Measurements from ENCODE around the gene SLC37A3. TPM values are rescaled to one million over a fixed set of nuclear protein-coding genes. Genes with fewer than 3 reads are reported as not detected.
A peak's percentile ranks its signal among the peaks of the same experiment; 100 is the strongest.
"Not testable (repeated sequence)": the region's sequence is repeated elsewhere in the genome, so short reads cannot be mapped to it uniquely, and the experiment has no call there.

Gene SLC37A3
- total RNA-seq, 1 donor from 2014 or later, result 73.7 TPM

DNA sequence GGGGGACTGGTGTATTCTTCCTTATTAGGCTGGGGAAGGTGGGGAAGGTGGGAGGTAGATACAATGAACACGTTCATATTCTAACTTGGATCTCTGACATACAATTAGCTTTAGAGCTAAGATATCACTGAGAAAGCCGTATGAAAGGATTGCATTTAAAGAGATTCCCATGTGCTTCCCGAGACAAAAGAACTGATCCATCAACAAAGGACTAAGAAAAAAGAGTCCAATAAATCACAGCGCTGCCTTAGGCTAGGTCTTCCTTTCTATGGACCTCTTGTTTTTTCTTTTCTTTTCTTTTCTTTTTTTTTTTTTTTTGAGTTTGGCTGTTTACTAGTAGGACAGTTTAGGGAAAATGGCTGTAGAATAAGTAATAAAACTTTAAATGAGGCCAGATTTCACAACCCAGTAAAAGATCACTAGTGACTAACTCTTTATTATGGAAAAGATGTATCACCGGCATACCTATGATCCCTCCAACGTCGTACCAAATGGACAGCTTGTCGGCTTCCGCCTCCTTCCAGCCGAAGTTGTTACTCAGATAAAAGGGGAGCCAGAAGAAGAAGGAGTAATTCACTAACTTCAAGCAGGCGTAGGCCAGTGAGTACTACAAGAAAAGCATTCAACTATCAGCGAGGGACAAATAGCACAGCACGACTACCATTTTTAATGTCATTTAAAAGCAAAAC, 50.0 kb downstream of the SLC37A3 start:
- DNase-seq (ENCODE audit: low spot score), result no peak

GRCh38 chr7:140347218-140347617, 51.1 kb downstream of the SLC37A3 start:
- DNase-seq (ENCODE audit: low spot score), result no peak

DNA sequence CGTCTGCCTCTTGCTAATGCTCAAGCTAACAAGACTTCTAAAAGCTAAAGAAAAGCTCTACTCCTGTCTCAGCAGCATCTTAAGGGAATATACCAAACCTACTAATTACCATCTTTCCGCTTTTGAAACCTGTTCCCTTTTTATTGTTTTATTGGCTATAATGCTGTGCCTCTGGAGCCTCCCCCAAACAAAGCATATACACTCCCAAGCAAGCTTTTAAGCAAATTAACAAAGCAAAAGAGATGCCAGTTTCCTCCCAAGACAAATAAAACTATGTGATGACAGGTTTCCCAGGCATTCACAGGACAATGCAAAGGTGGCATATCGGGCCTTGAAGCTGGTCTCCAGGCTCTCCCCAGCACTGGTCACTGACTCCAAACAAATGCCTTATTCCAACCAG, 52.9 kb downstream of the SLC37A3 start:
- no peak for DNase-seq (ENCODE audit: low spot score)

DNA sequence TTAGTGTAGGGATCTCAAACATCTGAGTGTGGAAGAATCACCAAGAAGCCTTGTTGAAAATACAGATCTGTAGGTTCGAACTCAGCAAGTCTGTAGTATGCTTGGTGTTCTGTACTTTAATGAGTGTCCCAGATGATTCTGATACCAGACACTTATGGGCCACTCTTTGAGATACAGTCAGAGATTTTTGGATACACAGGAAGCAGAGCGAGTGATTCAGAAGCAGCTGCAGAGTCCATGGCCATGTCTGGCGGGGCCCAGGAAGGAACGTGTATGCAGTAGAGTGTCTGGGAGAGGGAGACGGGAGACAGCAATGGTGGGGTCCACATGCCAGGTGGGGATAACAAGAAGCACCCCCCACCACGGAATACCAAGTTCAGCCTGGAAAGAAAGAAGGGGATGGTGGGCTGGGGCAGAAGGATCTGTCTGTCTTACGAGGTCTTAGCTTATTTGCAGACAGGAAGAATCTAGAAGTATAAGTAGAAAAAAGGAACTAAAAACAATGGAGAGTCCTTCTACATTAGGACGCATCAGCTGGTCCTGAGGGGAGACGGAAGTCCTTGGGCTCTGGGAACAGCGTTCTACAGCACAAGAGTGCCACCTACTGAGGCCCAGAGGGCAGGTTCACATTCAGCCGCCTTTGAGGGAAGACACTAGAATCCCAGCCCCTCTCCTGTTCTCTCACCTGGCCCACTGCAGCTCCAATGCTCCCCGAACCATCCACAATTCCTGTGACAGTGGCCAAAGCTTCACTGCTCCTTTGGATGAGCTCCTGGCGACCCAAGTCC, 55.4 kb downstream of the SLC37A3 start:
- peak; percentile 38 for DNase-seq (ENCODE audit: low spot score)

GRCh38 chr7:140338959-140339358, 59.4 kb downstream of the SLC37A3 start:
- DNase-seq (ENCODE audit: low spot score), result not testable (repeated sequence)

GRCh38 chr7:140334341-140335057, 63.8 kb downstream of the SLC37A3 start:
- no peak for DNase-seq (ENCODE audit: low spot score)

DNA sequence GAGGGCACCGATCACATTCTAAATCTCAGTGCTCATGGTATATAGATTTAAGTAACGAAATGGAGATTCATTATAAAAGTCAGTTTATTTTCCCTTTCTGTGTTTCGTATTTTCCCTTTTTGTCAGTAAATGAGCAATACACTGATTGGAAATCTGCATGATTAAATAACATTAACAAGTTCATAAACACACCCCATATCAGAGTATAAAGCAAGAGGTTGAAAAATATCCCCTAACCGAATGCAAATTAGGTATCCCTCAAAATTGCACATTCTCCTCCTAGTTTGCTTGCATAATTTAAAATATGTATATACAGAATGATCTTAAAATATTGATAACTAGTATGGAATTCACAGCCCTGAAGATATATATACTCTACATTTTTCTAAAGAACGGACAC, 64.6 kb downstream of the SLC37A3 start:
- no peak for DNase-seq (ENCODE audit: low spot score)

DNA sequence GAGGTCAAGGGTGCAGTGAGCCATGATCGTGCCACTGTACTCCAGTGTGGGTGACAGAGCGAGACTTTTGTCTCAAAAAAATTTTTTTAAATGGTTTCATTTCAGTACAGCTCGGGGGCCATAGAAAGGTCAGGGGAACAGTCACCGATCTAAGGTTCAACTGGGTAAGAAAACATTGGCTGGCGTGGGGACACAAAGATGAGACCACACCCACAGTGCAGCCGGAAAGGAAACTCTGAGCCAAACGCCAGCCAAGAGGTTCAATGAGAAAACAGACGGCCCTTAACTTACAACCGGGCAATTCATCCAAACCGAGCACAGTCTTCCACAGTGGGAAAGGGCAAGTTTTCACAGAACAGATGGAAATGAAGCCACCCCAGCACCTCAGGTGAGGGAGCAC, 65.1 kb downstream of the SLC37A3 start:
- no peak for DNase-seq (ENCODE audit: low spot score)

DNA sequence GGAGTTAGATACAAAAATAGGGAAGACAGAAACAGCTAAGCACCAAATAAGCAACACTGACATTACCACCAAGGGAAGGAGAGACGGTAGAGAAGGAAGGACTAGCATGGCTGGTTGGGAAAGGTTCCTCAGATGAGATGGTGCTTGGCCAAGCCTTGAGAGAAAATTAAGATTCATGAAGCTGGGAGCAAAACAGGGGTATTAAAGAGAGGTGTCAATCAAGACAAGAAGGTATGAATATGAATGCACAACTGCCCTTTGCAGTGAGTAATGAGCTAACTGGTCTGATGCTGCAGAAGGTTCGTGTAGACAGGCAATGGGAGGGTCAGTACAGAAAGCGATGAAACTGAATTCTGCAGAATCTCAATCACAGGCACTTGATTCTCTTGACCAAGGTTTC, 67.7 kb downstream of the SLC37A3 start:
- DNase-seq (ENCODE audit: low spot score), result no peak

- DNase-seq (ENCODE audit: low spot score), result no peak
These were observed 68.2 kb downstream of the SLC37A3 start for GRCh38 chr7:140330128-140330527.

DNA sequence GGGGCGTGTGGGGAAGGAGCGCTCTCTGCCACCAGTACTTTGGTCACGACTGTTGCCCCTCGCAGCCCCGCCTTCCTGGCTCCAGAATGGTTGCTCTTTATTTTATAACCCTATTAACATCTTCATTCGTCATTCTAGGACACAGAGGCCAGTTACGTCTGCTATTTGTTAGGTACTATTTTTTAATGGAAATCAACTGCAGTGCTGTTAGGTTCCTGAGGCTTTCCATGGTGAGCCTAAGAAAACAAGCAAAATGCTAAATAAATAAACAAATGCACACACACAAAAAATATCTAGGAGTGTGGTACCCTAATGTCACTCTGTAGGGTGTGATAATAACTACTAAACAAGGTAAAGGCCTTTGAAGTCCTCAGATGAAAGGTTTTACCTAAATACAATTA, 71.1 kb downstream of the SLC37A3 start:
- DNase-seq (ENCODE audit: low spot score), result no peak

- peak; percentile 82 for DNase-seq (ENCODE audit: low spot score)
These were observed 72.0 kb downstream of the SLC37A3 start for GRCh38 chr7:140326116-140326928.

DNA sequence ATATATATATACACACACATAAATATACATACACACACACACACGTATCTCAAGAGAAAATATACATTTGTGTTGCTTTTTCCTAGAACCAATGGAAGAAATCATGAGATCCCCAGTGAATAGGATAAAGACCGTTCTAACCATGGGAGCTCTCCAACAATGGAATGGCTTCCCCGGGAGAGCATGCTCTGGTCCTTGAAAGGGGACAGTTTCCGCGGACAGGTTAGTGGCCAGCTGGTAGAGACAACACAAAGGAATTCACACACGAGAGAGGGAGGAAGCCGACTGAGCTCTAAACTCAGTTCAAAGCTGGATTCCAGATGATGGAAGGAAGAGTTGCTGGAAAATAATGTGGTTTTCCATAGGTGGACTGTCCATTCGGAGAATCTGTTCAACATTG, 72.7 kb downstream of the SLC37A3 start:
- DNase-seq (ENCODE audit: low spot score), result no peak

GRCh38 chr7:140324714-140325113, 73.6 kb downstream of the SLC37A3 start:
- no peak for DNase-seq (ENCODE audit: low spot score)

DNA sequence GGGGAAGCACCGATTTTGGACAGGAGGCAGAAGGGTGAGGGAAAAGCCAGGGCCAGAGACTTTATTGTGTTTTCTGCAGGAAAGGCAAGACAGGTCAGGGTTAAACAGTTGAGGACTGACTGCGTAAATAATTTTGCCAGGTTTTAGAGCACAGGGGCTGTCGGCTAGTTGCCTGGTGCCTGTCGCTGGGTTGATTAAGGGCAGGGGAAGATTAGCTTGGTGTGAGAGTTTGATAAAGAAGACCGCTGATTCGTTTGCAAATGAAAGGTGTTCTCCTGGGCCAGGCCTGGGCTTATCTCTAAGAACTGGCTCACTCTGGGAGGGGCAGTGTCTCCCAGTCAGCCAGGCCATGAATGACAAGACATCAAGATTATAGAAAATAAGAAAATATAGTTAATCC, 75.6 kb downstream of the SLC37A3 start:
- no peak for DNase-seq (ENCODE audit: low spot score)

DNA sequence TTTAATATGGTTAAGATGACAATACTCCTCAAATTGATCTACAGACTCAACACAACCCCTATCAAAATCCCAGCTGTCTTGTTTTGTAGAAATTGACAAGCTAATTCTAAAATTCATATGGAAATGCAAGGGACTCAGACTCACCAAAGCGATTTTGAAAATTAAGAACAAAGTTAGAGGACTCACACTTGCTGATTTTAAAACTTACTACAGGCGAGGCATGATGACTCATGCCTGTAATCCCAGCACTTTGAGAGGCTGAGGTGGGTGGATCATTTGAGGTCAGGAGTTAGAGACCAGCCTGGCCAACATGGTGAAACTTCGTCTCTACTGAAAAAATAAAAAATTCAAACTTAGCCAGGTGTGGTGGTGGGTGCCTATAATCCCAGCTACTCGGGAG, 78.3 kb downstream of the SLC37A3 start:
- DNase-seq (ENCODE audit: low spot score), result not testable (repeated sequence)

DNA sequence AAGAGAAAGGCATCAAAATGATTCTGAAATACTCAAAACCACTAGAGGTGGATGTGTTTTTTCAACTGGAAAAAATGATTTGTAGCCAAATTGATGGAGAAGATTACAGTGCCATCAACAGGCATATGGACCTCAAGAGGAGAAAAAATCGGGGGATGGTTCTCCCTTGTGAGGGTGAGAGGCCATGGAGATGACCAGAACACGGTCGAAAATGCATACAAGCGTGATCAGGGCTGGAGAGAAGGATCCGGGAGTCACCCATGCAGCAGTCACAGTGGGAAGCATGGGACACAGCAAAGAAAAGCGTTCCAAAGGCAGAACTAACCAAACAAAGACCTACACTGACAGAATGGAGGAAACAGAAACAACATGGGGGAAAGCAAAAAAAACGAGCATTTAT, 80.3 kb downstream of the SLC37A3 start:
- no peak for DNase-seq (ENCODE audit: low spot score)

GRCh38 chr7:140317597-140317996, 80.7 kb downstream of the SLC37A3 start:
- DNase-seq (ENCODE audit: low spot score), result no peak

- peak; percentile 70 for DNase-seq (ENCODE audit: low spot score)
These were observed 82.1 kb downstream of the SLC37A3 start for GRCh38 chr7:140316165-140316661.

- no peak for DNase-seq (ENCODE audit: low spot score)
These were observed 82.7 kb downstream of the SLC37A3 start for GRCh38 chr7:140315498-140316164.
